GM19372 (cell line): ENCODE data around the gene CRABP1.

ENCODE experiments used
- ATAC-seq: cut with Tn5 transposase; IDR thresholded peaks from one replicate; pipeline ENCODE4 v1.9.1; 2021; ENCODE audit warnings: mild to moderate bottlenecking, low read depth, moderate library complexity; ENCODE audit not compliant: unreplicated experiment

Gene CRABP1

DNA sequence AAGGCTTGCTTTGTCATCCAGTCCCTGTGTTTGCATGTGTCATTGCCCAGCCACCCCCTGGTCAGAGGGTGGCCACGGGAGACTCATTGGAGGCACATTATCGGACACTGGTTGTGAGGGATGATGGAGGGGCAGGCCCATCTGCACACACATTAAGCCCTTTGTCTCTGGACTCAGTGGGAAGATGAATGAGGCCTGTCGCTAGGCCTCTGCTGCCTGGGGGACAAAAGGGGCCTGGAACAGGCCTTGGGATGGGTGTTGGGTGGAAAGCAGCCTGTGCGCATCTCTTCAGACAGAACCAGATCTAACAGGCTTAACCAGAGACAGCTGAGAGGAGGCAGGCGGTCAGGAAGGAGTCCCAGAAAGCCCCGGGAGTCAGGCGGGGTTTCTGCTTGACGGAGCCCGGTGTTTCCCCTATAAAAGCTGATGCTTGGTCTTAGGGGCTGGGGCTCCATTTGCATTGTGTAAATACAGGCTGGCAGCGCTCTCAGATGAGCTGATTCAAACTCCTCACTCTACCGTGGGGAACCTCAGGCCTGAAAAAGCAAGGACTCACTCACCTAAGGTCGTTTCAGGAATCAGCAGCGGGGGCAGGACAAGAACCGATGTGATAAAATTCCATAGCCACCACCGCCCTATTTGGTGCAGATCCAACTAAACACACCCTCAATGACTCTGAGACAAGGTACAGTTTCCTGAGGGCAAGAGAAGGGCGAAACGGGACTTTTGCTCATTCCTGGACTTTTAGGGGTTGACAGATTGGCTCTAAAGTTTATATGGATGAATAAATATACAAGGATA, 23.7 kb upstream of the CRABP1 start:
- ATAC-seq: no peak

DNA sequence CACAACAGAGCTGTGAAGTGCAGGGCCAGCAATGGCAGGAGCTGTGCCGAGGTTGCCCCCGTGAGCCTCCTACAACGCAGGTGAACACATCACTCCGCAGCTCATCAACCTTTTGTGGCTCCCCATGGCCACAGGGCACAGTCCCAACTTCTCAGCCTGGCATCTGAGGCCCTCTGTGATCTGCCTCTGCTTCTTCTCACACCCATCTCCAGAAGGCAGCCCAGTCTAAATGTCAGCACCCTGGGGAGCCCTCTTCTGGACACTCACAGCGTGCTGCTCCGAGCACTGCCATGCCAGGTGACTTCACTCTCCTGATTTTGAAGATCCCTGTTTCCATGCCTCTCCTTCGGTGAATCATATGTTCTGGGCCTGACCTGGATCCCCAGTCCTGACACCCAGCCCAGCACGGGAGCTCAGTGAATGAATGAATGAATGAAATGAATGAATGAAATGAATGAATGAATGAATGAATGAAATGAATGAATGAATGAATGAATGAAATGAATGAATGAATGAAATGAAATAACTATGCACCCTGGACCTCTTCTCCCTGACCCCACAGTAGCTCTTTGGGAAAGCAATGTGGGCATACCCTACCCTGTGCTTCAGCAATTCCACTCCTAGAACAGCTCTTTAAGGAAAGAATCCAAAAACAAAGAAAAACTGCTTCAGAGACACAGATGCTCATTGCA, 22.9 kb upstream of the CRABP1 start:
- ATAC-seq: no peak

DNA sequence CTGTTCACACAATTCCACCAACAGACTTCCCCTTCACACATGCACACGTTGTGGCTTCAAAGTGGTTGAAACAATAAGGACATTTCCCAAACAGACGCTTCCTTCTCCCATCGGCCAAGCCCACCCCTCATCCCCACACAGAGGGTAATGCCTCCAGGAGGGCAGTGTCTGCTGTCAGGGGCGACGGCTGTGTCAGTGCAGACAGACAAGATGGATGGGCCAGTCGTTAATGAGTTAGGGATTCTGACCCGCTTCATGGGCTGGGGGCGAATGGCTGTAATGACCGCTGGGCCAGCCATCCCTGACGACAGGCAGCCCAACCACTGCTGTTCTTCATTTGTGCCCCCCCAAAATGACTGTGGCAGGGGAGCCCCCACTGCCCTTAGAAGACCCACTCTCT, 20.6 kb upstream of the CRABP1 start:
- ATAC-seq: no peak

DNA sequence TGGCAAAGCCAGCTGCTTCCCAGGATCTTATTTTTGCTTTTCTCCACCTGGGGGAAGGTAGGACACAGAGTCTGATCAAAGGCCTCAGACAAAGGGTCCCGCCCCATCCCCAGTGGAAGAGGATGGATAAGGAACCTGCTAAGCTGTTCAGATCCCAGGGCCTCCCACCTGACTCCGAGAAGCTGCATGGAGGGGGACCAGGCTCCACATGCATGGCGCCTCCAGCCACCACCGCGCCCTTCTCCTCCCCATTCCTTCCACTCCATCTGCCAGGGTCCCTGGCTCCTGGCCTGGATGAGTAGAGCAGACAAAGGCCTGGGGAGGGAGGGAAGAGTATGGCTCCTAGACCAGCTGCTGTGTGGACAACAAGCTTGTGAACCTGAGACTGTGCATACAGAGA, 20.0 kb upstream of the CRABP1 start:
- ATAC-seq: no peak

DNA sequence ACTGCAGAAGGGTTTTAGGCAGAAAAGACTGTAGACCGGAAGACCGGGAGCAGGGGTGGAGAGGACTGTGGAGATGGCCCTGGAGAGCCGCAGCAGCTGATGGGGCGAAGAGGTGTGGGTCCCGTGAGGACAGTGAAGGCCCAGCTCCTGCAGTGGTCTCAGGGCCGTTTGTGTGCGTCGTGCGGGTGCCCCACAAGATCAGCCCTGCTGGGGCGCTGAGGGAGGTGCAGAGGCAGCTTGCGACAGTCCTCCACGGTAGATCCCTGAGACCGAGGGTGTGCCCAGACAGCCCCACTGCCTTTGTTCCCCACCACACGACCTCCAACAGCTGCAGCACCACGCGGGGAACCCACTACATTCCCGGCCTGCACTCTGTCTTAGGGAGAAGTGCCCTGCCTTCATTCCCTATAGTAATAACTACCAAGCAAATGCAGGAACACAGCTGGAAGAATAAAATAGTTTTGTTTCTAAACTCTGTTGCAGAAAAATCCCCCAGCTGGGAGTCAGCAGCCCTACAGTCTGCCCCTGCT, 19.0 kb upstream of the CRABP1 start:
- no peak for ATAC-seq

DNA sequence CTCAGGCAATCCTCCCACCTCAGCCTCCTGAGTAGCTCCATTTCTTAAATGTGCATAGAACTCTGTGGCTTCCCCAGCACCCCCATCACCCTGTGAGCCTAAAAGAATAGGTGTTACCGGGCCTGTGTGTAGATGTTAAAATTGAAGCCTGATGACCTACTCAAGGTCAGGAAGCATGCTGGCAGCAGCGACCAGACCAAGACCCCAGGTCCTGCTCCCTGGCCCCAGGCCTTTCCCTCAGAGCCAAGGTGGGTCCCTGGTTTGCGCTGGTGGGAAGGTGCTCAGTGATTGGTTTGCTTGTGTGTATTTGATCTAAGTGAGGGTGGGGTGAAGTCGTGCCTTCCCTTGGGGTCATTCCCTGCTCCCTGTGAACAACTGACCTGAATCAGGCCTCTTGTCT, 18.4 kb upstream of the CRABP1 start:
- no peak for ATAC-seq

DNA sequence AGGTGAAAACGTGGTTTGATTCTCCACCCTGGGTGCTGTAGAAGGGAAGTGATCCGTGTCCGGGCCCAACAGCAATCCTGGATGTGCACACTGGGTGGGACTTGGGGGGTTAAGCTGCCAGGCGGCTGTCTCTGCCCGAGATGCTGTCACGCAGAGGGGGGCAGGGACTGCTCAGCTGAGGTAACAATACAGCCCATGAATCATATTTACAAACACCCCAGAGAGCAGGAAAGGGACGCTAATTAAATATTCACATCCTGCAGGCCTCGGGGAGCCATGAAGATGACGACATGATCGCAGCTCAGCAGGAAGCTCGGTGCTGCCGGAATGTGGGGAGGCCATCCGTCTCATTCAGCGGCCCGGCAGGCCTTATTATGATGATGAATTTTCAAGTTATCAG, 17.9 kb upstream of the CRABP1 start:
- no peak for ATAC-seq

DNA sequence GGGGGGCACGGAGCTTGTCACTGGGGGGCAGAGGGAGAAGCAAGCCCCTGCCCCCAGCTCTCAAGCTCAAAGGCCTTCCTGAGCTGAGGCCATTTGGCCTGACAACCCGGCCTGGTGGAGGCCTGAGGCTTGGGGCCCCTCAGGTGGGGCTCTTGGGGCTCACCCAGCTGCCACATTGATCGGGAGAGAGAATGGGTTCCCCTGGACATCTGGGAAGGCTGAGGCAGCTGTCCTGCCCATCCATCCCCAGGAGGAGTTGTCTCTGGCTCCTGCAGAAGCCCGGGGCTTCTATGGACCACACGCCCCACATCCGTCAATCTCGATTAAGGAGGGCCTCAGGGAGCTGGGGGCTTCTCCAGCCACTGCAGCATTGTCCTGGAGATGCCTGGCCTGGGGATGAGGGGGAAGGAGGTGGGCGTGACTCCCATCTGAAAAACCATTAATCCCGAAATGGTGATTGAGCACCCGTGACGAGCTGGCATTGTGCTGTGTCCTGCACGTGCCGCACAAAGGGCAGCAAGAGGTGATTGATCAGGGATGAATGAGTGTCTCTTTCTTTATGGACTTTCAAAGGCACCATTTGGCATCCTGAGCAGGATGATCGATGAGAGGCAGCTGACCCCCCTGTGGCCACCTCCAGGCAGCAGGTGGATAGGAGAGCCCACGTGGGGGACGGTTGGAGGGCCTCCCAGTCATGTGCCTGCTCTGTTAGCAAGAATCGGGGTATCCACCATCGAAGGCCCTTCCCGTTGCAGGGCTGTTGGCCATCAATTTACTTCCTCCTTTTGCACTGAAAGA, 17.2 kb upstream of the CRABP1 start:
- ATAC-seq: no peak

DNA sequence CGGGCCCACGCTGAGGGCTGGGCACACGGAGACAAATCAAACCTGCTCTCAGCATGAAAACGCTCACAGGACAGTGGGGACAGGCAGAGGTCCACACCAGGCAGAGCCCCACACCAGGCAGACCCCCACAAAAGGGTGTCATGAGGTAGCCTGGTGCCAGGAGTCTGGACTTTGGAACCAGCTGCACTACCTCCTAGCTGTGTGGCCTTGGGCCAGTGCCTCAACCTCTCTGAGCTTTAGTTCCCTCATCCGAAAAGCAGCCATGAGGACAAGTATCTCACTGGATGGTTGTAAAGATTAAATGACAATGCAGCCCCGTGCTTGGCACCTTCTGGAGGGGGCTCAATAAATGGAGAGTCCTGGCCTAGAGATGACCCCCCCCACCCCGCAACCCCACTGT, 16.5 kb upstream of the CRABP1 start:
- ATAC-seq: no peak

DNA sequence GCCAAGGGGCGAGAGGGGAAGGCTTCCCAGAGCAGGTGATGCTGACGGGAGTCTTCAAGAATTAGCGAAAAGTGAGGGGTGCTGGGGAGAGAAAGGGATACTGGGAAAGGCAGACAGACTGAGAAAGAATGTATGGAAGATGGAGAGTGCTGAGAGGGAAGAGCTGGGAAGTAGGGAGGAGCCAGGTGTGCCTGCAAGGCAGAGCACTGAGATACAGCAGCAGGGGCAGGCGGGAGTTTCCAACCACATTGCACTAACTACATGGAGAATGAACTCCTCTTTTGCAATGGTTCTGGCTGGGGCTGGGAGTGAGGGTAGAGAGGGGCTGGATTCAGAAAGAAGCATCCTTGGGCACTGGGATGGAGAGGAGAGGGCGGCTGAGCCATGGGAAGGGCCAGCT, 16.0 kb upstream of the CRABP1 start:
- ATAC-seq: no peak

DNA sequence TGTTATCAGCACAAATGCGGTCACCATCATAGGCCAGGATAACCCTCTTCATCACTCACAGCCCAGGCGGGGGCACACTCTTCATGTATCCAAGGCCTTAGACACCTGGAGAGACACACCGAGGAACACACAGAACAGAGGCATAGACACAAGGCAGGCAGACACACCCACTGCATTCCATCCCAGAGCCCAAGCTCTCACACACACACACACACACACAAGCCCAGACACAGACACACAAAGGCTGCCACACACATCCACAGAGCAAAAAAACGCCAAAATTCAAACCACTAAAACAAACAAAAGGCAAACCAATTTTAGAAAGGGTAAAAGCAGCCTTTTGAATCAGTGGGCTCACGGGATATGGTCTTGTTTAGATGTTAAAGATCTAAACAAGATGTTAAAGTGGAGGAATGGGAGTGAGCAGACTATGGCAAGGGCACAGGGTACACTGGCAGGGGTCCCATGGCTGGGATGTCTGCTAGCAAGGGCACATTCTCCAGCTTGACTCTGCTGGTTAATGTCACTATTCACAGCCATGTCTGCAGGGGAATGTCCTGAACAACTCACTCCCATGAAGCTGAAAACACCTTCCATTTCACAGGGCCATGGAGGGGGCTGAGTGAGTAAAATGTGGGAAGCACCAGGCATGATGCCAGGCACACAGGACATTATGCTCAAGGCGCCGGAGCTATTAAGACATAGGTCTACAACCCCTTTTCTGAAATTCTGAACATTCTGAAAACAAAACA, 14.9 kb upstream of the CRABP1 start:
- no peak for ATAC-seq

DNA sequence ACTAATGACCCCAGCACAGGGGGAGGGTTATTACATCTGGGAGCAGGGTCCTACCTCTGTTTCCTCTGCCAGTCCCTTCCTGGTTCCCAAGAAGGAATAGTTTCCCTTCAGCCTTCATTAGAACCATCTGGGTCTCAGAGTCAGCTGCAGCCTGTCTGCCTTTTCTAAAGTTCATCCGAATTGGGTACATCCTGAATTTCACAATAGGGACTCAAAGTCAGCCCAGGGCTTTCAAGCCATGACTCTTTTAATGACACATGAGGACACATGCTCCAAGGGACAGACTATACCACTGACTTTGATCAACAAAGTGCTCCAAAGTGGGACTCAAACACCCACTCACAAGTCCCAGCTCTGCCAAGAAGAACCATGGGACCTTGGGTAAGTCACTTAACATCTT, 12.7 kb upstream of the CRABP1 start:
- ATAC-seq: no peak

DNA sequence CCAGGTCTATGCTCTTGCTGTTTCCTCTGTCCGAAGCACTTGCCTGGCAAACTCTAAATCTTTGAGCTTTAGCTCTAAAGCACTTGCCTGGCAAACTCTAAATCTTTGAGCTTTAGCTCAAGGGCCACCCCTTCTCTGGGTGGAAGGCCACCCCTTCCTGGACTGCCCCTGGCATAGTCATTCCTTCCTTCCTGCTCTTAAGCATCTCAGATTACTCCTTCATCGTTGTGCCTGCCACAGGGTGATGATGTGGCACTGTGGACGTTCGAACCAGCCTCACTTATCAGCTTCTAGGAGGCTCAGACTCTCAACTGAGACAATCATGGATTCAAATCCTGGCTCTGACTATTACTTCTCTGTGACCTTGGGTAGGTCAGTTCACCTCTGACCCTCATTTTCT, 10.5 kb upstream of the CRABP1 start:
- ATAC-seq: no peak

DNA sequence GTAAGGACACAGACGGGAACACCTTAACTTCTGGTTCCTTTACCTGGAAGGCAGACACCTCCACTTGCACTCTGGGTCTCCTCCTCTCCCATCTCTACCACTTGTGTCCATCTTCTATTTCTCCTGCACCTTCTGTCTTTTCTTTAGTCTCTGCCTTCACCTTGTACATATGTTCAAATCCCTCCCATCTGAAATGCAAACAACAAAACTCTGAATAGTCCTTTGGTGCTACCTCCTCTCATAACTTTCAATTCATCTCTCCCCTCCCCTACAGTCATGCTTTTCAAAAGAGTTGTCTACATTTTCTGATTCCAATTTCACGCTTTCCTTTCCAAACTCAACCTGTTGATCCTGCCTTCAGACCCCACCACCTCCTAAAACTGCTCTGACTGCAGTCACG, 5.3 kb upstream of the CRABP1 start:
- no peak for ATAC-seq

DNA sequence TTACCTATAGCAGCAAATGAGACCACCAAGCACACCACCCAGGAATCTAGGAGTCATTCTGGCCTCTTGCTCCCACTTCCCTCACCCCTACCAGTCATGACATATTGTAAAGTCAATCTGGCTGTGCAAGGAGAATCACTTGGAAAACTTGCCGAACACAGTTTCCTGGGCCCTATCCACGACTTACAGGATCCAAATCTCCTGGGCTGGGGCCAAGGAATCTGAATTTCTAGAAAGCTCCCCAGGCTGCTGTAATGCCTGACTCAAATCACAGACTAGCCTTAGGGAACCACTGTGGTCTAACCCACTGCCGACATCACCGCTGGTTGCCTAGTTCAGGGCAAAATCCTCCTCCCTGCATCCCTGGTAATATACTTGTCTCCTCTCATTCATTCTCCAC, 4.2 kb upstream of the CRABP1 start:
- no peak for ATAC-seq

DNA sequence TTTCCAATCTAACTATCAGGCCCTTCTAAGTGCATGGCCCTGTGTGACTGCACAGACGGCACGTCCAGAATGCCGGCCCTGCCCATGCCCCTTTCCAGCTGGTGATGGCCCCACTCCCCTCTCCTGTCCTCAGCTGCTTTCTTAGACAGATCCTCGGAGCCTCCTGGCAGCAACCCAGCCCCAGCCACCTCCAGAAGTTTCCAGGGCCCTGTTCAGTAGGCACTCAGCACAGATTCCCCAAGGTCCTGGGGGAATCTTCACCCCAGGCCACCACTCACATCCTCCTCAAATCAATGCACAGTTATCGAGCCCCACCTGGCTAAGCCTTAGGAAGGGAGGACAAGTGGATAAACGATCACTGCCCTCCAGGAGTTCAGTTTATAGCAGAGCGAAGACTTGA, 1.4 kb upstream of the CRABP1 start:
- no peak for ATAC-seq

DNA sequence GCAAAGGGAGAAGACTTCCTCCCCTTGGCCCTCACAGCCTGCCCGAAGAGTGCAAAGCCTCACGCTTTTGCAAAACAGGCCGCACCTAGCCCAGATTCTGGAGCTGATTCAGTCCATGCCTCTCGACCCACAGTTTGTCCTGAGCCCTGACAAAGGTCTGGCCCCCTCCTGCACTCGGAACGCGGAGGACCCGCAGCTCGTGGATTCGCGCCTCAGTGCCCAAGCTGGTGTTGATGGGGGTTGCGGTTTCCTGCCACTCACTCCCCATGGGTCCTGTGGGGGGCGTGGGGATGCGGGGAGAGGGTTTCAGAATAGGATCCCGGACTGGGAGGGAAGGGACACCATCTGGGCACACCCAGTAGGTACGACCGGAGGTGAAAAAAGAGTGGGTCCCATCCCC, 594 bp upstream of the CRABP1 start:
- ATAC-seq: no peak

DNA sequence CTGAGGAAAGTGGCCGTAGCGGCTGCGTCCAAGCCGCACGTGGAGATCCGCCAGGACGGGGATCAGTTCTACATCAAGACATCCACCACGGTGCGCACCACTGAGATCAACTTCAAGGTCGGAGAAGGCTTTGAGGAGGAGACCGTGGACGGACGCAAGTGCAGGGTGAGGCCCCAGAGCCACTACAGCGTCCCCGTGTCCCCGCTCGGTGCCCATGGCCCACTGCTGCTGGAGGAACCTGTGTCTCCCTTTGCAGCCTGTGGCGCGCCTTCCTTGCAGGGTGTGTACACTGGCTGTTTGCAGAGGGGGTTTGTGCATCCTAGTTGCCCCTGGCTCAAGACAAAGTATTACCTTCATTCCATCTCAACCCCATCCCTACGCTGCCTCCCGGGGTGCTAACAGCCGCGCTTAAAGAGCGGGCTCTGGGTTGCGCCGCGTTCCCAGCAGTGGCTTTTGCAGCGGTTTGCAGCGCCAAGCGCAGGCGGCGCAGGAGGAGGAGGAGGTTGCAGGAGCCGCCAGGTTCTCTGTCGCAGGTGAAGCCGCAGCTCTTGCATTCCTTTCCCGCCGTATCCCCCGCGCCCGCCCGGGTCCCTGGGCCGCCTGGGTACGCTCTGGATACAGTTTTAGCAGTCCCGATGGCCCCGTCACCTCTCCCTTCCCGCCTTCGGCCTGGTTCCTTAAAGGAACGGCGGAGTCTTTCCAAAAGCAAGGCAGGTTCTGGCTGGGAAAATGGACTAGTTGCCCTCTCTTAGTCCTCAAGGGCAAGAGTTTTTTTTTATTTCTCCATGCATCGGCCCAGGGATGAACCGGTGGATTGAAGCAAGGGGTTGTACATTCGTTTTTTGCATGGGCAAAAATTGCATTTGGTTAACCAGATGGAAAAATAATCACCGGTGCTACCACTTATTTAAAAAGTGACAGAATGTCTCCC, 1.2 kb downstream of the CRABP1 start:
- ATAC-seq: no peak

DNA sequence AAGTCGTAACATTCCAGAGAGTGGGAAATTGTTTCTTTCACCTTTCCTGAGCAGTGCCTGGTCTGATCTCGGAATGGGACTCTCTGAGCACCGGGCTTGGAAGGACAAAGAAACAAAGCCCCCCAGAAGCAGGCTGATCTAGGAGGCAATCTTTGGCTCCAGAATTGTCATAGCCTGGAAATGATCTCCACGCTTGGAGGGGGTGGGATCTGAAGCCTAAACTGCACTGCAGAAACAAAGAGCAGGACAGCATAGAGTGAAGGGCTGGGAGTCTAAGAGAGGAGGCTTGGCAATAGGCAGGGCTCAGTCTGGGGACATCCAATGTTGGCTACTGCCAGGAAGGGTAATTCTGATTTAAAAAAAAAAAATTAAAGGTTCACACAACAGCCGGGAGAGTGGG, 1.9 kb downstream of the CRABP1 start:
- ATAC-seq: no peak
